NT2/D1 (cell line): ENCODE measurements around the gene OR2S2.

ENCODE experiments used
- SUZ12 ChIP-seq: IDR thresholded peaks from 2 replicates; pipeline ENCODE4 v1.6.1; 2011; ENCODE audit not compliant: insufficient read length, insufficient read depth; ENCODE audit errors: extremely low read depth
- YY1 ChIP-seq: IDR thresholded peaks from 2 replicates; pipeline ENCODE4 v1.6.1; 2011; ENCODE audit not compliant: insufficient read length, insufficient read depth
- ZNF274 ChIP-seq: IDR thresholded peaks from 2 replicates; pipeline ENCODE4 v1.6.1; 2011; ENCODE audit warnings: mild to moderate bottlenecking, low read depth, low read length

DNA sequence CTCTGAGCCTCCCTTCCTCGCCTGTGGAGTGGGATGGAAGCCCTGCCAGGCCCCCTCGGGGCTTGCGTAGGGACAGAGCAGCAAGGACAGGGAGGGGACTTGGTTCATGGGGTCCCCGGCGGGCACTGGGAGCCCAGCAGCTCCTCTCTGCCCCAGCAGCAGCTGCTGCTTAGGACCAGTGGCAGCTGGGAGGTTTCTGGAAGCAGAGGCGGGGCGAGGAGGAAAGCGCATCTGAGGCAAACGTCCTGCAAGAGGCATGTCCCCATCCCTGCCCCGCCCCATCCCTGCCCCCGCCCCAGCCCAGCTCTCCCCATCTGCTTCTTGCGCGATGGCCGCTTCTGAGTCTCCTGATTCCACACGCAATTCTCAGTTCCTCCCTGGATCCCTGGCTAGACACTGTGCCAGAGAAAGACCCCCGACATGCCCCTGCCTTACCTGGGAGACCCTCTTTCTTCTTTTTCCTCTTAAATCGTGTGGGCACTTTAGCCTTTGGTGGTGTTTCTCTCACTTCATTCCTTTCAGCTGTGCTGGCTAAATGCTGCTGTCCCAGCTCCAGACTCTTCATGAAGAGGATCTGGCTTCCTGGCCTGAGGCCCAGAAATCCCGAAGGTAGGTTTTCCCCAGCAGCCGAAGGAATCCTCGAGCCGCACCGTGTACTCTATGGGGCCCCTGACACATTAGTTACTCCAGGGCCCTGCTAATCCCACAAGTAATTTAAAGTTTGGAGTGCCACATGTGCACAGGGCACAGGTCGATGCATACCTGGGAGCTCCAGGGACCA, 4.4 kb upstream of the OR2S2 start:
- no peak for TF ChIP-seq ZNF274
- TF ChIP-seq YY1: no peak
- TF ChIP-seq SUZ12: no peak
